Measurements from ENCODE around the gene WNT7B.

WNT7B gene

DNA sequence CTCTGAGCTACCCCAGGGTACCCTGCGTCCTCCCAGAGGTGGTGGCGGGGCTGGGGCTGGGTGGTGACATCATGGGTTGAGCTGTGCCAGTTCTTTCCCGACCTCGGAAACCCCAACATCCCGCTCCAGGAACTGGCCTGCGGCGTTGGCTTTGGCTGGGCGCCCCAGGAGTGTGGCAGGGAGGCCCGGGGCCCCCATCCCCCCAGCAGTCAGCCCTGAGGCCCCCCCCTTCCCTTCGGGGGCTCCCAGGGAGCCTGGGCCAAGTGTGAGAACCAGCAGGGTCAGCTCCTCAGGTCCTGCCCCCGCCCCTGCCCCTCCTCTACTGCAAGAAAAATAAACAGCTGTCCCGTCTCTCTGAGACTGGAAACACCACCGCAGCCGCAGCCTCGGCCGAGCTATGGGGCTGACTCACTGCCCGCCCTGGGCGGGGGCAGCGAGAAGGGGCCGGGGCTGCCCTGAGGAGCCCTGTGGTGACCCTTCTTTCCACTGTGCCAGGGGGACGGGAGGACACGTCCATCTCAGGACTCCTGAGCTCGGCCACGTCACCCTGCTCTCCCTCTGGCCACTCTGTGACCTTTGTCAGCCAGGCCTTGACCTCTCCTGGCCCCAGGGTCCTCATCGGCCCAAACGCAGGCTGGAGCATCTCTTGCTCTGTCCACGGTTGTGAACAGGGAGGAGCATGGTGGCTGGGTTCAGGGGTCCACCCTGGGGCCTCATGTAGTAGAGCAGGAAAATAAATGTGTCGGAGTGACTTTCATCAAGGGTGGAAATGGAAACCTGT, 73.4 kb downstream of the WNT7B start:
- FAIRE-seq, result no peak

DNA sequence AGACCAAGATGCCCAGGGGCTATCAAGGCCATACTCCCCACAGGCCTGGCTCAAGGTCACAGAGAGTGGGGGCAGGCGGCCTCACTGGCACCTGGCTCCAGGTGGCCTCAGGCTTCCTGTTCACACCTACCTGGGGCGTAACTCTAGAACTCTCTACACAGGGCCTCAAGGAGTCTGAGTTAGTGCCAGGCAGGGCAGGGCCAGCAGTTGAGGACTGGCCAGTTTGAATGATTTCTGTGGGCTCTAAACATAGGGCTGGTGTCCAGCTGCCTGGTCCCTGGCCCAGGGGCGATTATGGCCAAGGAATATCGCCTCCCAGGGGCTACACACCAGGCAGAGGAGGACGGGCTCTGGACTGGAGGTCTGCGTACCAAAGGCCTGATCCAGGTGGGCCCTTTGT, 79.2 kb downstream of the WNT7B start:
- FAIRE-seq, result no peak

DNA sequence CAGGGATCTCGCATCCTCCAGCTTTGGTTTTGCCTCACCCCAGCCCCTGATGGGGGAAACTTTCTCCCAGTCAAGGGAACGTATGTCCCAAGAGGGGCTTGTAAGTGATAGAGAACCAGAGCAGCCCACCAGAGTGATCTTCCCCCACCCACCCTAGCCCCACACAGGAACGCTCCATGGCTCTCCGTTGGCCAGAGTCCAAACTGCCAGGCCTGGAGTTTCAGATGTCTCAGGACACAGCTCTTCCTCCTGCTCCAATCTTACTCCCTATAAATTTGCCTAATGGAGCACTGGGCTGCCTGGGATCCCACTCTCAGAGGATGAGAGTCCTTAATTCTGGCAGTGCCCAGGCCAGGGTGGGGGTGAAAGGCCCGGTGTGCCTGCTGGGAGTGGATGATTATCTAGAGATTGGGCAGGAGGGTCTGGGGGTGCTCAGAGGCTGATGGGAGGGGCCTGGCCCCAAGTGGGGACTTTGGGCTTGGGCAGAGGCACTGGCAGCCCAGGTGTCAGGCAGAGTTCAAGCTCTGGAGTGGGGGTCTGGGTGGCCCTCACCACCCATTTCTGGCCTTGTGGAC, 79.9 kb downstream of the WNT7B start:
- no peak for FAIRE-seq

DNA sequence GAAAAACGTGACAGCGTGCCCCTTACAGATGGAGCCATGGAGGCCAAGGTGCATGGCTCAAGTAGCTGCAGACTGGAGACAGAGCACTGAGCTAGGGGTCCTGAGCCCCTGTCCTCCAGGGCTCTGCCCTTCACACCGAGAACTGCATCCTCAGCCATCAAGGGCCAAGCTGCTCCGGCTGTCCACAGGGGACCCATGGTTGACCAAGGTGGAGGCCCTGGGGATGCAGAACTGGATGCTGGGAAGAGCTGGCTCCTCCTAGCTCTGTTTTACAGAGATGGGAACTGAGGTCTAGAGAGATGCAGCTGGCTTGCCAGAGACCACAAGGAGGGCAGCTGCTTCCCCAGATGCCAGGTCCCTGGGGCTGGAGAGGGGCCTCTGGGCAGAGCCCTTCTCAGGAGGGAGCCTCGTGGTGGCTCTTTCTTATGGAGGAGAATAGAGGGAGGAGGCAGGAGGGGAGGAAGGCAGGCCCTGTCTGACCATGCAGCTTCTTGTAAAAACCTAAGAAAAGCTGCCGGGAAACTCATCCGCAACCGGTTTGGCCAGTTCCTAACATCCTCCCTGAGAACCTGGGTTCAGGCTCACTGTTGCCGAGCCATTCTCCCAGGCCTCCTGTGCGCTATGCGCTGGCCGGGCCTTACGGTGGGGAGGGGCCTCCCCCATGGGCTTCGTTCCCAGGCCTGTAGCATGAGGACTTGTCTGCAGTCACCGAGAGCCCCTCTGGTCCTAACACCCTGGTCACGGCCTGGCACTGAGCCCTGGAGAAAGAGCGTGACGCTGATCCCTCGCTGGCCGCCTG, 80.6 kb downstream of the WNT7B start:
- no peak for FAIRE-seq

DNA sequence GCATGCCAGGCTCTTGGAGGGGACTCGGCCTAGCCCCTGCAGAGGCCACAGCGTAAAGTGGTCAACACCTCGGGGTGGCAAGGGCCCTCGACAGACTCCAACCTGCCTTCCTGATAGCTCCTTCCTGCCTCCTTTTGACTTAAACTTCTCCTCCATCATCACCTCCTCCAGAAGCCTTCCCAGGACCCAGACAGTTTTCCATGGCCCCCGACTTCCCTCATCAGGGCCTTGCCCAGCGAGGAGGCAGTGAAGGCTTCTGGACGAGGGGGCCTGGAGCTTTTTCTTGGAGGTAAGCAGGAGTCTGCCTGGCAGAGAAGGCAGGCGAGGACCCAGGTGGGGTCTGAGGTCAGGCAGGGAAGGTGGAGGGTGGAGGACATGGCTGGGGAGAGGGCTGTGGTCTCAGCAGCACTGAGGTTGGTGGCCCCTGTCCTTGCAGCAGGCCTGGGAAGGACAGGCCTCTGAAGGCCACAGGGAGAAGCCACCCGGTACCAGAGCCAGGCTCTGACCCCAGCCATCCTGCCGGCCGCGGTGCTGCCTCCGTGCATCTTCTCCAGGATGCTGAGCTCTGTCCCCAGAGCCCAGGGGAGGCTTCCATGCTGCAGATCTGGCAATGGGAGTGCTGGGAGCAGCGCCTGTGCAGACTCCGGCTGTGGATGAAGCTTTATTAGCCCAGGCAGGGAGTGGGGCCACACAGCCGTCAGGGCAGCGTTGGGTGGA, 81.4 kb downstream of the WNT7B start:
- no peak for FAIRE-seq

DNA sequence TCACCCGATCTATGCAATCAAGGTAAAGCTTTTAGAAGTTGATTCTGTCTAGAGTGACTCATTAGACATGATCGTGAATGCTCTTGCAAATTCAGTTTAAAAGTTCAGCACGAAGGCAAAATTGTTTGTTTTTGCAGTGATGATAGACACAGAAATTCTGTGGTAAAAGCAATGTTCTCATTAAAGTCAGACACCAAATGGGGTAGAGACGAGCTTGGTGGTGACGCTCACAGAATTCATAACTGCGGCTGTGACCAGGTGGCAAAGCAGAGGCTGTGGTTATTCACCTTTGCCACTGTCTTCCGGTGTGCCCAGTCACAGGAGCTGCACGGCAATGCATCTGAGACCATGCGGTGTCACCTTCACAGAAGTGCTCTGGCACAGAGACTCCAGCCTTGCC, 83.4 kb downstream of the WNT7B start:
- FAIRE-seq, result no peak

DNA sequence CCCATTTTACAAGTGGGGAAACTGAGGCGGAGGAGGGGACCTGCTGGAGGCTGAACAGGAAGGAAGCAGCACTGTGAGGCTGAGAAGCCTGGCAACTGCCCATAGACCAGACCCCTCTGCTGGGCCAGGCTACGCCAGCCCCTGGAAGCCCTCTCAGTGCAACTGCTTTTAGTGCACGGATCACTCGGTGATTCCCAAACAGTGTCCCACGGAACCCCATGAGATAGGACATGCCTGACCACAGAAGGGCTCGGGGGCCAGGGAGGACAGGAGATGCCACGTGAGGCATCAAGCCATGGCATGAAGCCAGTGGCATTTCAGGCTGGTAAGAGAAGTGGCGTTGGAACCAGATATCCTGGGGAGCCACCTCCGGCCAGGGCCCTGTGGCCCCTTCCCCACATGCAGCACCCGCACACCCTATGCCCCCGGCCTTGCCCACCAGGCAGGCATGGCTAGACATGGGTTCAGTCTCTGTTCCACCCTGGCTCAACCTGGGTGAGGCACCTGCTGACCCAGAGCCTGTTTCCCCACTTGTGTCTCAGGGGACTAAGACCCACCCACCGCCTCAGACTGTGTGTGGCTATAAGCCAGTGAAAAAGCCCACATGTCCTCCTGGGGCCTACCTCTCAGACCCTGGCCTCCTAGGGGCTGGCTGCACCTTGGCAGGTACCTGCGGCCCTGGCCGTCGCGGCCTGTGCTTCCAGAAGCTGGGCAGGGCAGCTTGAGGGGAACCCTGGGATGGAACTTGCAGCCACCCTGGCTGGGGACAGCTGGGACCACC, 84.1 kb downstream of the WNT7B start:
- FAIRE-seq, result no peak

DNA sequence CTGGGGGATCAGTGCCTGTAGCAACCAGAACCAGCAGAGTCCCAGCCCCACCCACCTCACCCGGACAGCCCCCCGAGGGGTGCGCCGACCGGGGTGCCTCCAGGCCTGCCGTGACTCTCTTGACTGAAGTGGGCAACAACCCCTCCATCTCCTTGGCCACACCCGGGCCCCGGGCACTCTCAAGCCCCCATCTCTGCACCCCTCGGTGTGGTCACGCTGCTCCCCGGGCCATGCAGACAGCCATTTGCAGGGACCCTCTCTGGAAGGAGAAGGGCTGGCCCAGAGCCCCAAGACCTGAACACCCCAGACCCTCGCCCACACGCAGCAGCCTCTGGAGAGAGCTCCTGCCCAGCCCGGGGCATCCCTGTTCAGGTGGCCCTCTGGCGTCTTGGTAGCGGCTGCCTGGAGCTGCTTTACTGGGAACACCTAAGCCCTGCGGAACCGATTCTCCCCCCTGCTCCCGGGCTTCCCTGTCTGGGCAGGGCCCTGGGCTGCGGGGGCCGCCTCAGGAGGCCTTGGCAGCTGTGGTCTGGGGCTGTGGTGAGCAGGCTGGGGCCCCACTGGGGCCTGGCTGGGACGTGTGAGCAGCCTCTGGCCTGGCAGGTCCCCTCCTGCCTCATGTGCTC, 84.9 kb downstream of the WNT7B start:
- FAIRE-seq, result no peak

DNA sequence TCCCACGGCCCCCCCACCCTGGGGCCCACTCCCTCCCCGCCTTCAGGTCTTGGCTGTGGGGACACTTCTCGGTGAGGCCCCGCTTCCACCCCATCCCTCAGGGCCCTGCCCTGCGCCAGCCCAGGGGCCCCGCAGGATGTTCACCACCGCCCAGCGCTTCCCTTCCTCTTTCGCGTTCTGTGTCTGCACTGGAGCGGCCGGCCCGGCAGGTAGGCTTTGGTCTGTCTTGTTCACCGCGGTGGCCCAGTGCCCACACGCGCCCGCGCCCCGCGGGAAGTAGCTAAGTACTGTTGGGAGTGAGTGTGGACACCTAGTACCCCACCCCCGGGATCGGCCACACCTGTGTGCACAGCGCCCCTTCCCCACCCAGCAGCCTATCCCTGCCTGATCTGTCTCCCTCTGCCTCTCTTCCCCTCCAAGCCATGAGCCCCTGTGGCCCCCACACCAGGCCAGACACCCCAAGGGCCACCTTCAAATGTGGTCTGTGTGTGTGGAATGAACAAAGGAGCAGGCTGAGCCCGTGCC, 85.4 kb downstream of the WNT7B start:
- no peak for FAIRE-seq

DNA sequence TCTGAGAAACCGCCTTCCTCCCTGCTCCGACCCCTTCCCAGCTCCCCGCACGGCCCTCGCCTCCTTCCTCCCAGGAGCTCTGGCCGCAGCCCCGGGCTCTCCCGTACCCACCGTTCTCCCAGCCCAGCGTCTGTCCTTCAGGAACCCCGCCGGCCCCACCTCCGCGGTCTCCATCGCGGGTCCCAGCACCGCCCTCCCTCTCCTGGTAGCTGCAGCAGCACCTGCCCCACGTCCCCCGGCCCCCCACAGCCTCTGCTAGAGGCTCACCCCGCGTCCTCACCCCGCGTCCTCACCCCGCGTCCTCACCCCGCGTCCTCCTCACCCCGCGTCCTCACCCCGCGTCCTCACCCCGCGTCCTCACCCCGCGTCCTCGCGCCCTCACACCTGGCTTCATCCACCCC, 85.9 kb downstream of the WNT7B start:
- FAIRE-seq, result no peak

DNA sequence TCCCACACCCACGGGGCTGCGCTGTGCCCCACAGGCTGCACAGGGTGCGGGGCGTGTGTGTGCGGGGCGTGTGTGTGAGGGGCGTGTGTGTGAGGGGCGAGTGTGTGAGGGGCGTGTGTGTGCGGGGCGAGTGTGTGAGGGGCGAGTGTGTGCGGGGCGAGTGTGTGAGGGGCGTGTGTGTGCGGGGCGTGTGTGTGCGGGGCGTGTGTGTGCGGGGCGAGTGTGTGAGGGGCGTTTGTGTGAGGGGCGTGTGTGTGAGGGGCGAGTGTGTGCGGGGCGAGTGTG, 86.7 kb downstream of the WNT7B start:
- no peak for FAIRE-seq

DNA sequence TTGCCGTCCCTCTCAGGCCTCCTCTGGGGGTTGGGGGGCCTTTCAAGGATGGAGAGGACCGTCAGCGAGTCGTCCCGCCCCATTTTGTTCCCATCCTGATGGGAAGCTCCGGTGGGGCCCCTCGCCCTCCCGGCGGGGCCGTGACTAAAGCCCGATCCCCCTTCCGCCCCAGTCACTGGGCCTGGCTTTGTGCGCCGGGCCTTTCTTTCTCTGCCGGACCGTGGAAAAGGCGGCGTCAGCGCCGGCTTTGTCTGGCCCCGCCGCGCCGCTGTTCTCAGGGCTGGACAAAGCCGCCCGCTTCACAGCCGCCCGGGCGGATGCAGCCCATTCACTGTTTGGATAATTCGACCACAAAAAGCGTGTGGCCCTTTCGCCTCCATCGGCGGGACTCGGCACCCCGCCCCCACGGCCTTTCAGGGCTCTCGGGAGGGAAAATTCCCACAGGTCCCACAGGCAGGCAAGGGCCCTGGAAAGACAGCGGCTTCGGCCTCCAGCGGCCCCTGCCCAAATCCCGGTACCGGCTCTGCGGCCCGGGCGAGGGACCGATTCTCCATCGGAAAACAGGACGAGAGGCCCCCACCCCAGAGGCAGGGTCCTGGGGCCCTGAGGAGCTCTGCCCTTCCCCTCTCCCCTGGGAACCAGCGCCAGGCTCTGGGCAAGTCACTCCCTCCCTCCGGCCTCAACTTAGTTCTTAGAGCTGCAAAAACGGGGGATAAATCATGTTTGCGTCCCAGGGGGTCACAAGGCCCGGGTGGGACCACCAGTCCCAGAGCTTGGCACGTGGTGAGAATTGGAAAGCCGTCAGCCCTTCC, 87.2 kb downstream of the WNT7B start:
- no peak for FAIRE-seq

DNA sequence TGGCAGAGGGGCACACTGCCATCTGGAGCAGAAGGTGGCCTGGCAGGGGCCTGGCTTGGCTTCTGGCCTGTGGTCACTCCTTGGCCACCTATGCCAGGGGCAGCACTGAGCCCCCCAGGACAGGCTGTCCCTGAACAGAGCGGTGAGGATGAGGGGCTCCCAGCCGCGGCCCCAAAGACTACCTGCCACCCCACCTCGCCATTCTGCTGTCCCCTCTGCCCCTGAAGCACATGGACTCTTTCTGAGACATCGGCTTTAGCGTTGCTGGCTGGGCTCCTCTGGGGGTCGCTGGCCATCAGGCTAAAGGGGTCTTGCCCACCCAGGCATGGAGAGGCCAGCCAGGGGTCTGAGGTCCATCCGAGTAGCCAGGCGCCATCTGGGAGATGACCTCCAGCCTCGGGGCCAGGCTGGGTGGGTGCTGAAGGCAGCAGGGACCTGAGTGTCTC, 87.8 kb downstream of the WNT7B start:
- FAIRE-seq, result no peak

DNA sequence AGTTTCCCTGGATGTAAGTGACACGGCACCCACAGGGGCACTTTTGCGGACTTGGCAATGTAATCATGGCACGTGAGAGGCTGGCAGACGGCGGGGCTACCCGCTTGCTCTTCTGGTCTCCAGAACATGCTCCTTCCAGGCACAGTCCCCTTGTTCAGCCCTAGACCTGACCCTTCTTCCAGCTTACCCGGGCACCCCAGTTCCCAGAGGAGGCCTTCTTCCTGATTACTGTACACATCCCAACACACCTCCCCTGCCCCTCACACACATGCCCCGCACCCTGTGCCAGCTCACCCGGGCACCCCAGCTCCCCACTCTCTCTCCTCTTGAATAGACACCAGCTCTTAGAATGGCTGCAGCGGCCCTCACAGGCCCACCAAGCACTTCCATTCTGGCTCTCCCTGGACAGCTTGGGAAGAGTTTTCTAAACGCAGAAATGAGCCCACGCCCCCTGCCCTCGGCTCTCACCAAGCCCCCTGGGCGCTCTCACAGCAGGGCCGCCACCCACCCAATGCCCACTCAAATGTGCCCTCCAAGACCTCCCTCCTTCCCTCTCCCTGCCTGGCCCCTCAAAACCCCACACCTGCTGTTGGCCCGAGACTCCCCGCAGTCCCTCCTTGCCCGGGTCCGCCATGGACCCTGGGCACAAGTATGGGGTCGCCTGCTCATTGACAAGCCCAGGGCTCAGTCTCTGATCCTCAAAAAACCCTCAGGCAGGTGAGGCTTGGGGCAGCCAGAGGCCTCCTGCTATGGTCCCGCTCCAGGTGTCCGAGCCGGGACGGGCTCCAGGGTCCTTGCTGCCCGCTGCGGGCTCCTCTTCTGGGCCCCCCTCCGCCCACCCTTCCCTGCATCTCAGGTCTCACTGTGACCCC, 88.5 kb downstream of the WNT7B start:
- no peak for FAIRE-seq

DNA sequence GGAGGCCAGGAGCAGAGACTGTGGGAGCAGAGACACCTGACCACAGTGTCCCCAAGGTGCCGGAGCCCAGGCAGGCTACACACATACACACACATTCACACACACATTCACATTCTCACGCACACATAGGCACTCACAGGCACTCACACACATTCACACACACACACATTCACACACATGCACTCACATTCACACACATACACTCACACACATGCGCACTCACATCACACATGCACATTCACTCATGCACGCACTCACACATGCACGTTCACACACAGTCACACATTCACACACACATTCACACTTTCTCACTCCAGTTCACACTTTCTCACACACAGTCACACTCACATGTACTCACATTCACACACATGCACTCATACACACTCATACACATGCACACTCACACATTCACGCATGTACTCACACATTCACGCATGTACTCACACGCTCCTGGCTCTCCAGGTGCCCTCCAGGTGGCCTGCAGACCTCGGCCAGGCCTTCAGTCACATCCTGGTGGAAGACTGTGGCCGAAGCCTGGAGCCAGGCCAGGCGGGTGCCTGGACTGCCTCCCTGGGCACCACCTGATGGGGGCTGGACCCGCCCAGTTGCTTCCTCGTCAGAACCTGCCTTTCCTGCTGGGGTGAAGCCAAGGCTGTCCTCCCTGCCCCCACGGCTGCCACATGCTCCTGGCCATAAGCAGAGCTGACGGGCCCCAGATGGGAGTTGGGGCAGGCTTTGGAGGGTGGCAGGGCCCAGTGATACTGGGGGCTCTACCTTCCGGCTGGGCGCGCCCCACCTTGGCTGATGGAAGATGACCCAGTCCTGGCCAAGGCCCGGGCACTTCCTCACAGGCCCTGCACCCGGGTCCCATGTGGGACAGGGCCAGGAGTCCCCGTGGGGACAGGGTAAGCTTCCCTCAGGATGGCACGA, 89.5 kb downstream of the WNT7B start:
- no peak for FAIRE-seq

DNA sequence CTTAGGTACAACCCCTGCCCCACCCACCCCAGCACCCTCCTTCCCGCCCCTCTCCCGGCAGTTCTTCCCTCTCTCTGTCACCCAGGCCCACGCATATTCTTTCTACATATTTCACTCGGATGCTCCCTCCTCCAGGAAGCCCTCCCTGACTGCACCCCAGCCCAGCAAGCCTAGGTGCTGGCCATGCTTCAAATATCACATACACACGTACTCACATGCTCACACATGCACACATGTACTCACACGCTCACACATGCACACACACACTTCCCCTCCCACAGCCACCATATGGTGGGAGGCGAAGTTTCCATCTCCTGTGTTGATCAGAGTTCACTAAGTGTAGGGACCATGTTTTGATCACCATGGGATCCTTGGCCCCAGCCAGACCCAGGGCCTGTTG, 90.4 kb downstream of the WNT7B start:
- FAIRE-seq, result no peak

DNA sequence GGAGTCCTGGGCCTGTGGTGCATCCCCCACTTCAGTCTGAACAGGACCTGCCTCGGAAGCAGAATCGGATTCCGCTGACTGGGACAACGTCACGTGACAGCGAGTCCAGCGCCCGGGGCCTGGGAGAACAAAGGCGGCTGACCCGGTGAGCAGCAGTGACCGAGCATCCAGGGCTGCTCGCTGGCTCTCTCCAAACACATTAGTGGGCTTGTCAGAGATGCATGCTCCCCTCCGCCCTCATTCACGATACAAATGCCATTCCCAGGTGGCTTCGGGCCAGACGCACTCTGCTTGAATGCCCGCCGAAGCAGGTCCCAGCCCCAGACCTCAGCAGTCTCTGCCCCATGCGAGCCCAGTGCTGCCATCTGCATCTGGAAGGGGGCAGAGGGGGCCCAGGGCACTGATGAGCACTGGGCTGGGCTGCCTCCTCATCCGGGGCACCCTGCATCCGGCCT, 91.0 kb downstream of the WNT7B start:
- FAIRE-seq, result no peak

DNA sequence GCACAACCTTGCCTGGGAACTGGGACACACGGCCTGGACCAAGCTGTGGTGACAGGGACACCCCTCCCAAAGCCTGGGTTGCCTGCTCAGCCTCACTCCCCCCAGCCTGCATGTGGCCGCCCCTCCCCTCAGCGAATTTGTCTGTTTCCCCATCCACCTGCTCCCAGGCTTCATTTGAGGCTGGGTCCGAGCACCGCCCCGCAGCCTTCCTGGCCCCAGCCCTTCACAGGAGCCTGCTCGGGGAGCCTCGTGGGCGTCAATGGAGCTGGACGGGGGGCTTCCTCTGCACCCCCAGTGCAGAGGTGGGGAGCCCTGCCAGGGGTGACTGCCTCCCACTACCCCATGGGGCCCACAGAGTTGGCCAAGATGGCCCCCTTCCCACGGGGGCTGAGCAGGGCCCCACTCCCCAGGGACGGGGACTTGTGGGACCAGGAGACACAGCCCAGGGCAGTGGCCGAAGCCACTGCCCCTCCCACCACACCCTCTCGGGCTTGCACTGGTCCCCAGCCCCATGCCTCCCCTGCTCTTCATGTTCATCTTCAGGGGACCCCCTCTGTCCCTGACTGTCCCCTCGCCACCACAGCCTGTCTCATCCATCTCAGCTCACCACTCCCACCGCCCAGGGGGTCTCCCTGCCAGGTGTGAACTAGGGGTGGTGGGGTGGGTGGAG, 91.7 kb downstream of the WNT7B start:
- FAIRE-seq, result no peak
